NCI-H82 treated with DMSO at 0.1 percent for 48 hours (cell line): ENCODE results near the gene ADAMTS17.

Experiments used
- DNase-seq: peaks from one replicate; lab custom pipeline; 2025; ENCODE audit not compliant: unreplicated experiment; lab: John Stamatoyannopoulos, UW

ADAMTS17 gene

GRCh38 chr15:100175406-100176114 is 166.2 kb downstream of the ADAMTS17 start:
- DNase-seq: no peak

GRCh38 chr15:100174904-100175275 is 166.9 kb downstream of the ADAMTS17 start:
- no peak for DNase-seq

- DNase-seq: no peak
These were observed 167.4 kb downstream of the ADAMTS17 start for GRCh38 chr15:100174159-100174903.

- DNase-seq: no peak
These were observed 169.3 kb downstream of the ADAMTS17 start for GRCh38 chr15:100172356-100173024.

- no peak for DNase-seq
These were observed 170.4 kb downstream of the ADAMTS17 start for GRCh38 chr15:100171411-100171810.

GRCh38 chr15:100170291-100171210 is 171.2 kb downstream of the ADAMTS17 start:
- no peak for DNase-seq

GRCh38 chr15:100169615-100170290 is 172.0 kb downstream of the ADAMTS17 start:
- DNase-seq: no peak

- DNase-seq: no peak
These were observed 173.0 kb downstream of the ADAMTS17 start for GRCh38 chr15:100168787-100169186.

GRCh38 chr15:100167884-100168375 is 173.8 kb downstream of the ADAMTS17 start:
- no peak for DNase-seq

GRCh38 chr15:100166313-100166712 is 175.5 kb downstream of the ADAMTS17 start:
- DNase-seq: no peak

- no peak for DNase-seq
These were observed 177.8 kb downstream of the ADAMTS17 start for GRCh38 chr15:100163961-100164360.

- DNase-seq: no peak
These were observed 180.8 kb downstream of the ADAMTS17 start for GRCh38 chr15:100160953-100161352.

GRCh38 chr15:100159436-100159835 is 182.3 kb downstream of the ADAMTS17 start:
- no peak for DNase-seq

- no peak for DNase-seq
These were observed 183.4 kb downstream of the ADAMTS17 start for GRCh38 chr15:100158356-100158755.

- no peak for DNase-seq
These were observed 185.6 kb downstream of the ADAMTS17 start for GRCh38 chr15:100156201-100156600.

- no peak for DNase-seq
These were observed 187.4 kb downstream of the ADAMTS17 start for GRCh38 chr15:100154338-100154737.

GRCh38 chr15:100152463-100152862 is 189.3 kb downstream of the ADAMTS17 start:
- DNase-seq: no peak

- DNase-seq: no peak
These were observed 190.9 kb downstream of the ADAMTS17 start for GRCh38 chr15:100150906-100151305.

GRCh38 chr15:100147828-100148227 is 193.9 kb downstream of the ADAMTS17 start:
- DNase-seq: no peak

GRCh38 chr15:100143378-100143777 is 198.4 kb downstream of the ADAMTS17 start:
- no peak for DNase-seq
